Stomach (tissue), 9 donors: ENCODE data around the gene B3GNT7. TPM values are rescaled to one million over a fixed set of nuclear protein-coding genes. Genes with fewer than 3 reads are reported as not detected.

Experiments
- DNase-seq, 2 donors: peaks; one replicate each; pipeline versions ENCODE4 v3.0.0 to v3.0.0-alpha.2; 2013 to 2019
- H3K27ac ChIP-seq, 5 donors: fragments of 200-600 bp in 4 of 5; sonication (generic) in 4 of 5; one replicate each; pipeline ENCODE4 v1.5.1; 2013 to 2019; ENCODE audit warnings: mild to moderate bottlenecking in 1 of 5, moderate library complexity in 1 of 5
- H3K27me3 ChIP-seq, 3 donors: fragments of 200-600 bp; sonication (generic); one replicate each; pipeline ENCODE4 v1.5.1; 2017 to 2019; ENCODE audit warnings: mixed run types in 1 of 3
- H3K36me3 ChIP-seq, 4 donors: fragments of 200-600 bp; sonication (generic); 1 replicate in 3 of 4; 2 replicates in 1 of 4; pipeline ENCODE4 v1.5.1; 2016 to 2019
- H3K4me1 ChIP-seq, 4 donors: fragments of 200-600 bp; sonication (generic); one replicate each; pipeline ENCODE4 v1.5.1; 2016 to 2019
- H3K4me3 ChIP-seq, 4 donors: fragments of 200-600 bp; sonication (generic) in 3 of 4; one replicate each; pipeline ENCODE4 v1.5.1; 2016 to 2019; ENCODE audit warnings: mild to moderate bottlenecking in 1 of 4
- H3K9me3 ChIP-seq, 4 donors: fragments of 200-600 bp; sonication (generic); one replicate each; pipeline ENCODE4 v1.5.1; 2016 to 2019
- CTCF ChIP-seq, 7 experiments: fragments of 450-650 bp in 4 of 7; fragments of 200-600 bp in 3 of 7; sonication (generic) in 3 of 7; IDR thresholded peaks; one replicate each; pipeline ENCODE4 v1.5.1; 2016 to 2019; ENCODE audit warnings: antibody characterized with exemption in 7 of 7, control low read depth in 2 of 7, mild to moderate bottlenecking in 1 of 7
- EP300 ChIP-seq: sonication (generic); formaldehyde crosslinking; IDR thresholded peaks from one replicate; pipeline ENCODE4 v1.6.1; 2017; ENCODE audit warnings: antibody characterized with exemption
- POLR2A ChIP-seq, 4 donors: fragments of 450-650 bp; IDR thresholded peaks; one replicate each; pipeline ENCODE4 v1.6.1; 2016; ENCODE audit warnings: antibody characterized with exemption in 4 of 4, control low read depth in 2 of 4, mild to moderate bottlenecking in 1 of 4, moderate library complexity in 1 of 4
- POLR2AphosphoS5 ChIP-seq, 3 donors: sonication (generic); formaldehyde crosslinking; IDR thresholded peaks; one replicate each; pipeline ENCODE4 v1.6.1; 2016; ENCODE audit warnings: antibody characterized with exemption in 3 of 3
- WGBS, 5 donors: extraction: QIAGEN DNeasy Blood & Tissue Kit in 3 of 5; methylation state at CpG; one replicate each; pipeline versions ENCODE4 v1.1.5 to v1.1.7; 2013 to 2018; 5-methylcytosine and 5-hydroxymethylcytosine counted together
- intact Hi-C: fragments of 100-400 bp; cut with DNase I; formaldehyde crosslinking; loops from one replicate; pipeline ENCODE4 v1.15.1; 2023; ENCODE audit warnings: low total_unique reads
- polyA plus RNA-seq, 3 donors: library from polyadenylated mRNA; stranded (reverse); fragments of 200-250 nt; gene quantifications; one replicate each; pipeline ENCODE4 v1.2.3, GENCODE V29; 2013
- total RNA-seq, 5 donors: library from RNA; depleted of rRNA; stranded (reverse); fragments of >200 nt; gene quantifications; one replicate each; pipeline versions ENCODE4 v1.1.0 to v1.2.3, GENCODE V29; 2014 to 2016
- donor health status: healthy with polysubstance abuse.
- donor health status: Bipolar disorder and iron deficiency.
- donor health status: healthy.

The B3GNT7 gene
- total and polyA plus RNA-seq, 8 donors, result 1.9 to 156 (median 16.3) TPM

GRCh38 chr2:231380991-231381847 is 14.3 kb upstream of the B3GNT7 start:
- Histone ChIP-seq H3K4me3 (no peak overlapping the region), H3K36me3 (peaks cover 0 to 6% (median 0%) of the 10 kb centered on the region in 4 donors), H3K9me3 (peaks cover 0 to 14% (median 6%) of the 10 kb centered on the region in 4 donors), H3K27ac (no peak overlapping the region), H3K4me1 (peaks cover 7 to 31% (median 22%) of the 10 kb centered on the region in 4 donors), H3K27me3 (no peaks in the 10 kb centered on the region)
- 88 to 92% (median 90%) methylated on average over 5 of the region's 5 CpGs for WGBS, 5 donors
- DNase-seq, result no peak
- intact Hi-C loops, result no loop called here
- TF ChIP-seq POLR2AphosphoS5 (IDR thresholded peaks at IDR 0.05) (no peak), CTCF (IDR thresholded peaks at IDR 0.05) (no peak), EP300 (no peak), POLR2A (IDR thresholded peaks at IDR 0.05) (no peak)

DNA sequence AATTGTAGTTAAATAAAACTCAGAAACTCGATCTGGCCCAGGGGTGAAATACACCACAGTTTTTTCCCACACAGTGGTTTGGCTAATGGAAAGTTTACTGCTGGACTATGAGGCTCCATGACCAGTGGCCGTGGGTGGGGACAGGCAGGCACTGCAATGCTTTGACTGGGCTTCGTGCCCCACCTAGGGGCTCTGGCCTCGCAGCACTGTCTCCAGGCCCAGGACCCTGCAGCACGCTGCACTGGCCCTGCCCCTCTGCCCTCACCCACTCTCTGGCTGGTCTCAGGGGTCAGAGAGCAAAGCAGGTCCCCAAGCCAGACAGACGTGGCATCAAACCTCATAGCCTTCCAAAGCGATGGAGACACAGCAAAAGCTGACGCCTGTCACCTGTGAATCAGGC is 13.4 kb upstream of the B3GNT7 start:
- peaks cover 0 to 14% (median 6%) of the 10 kb centered on the region in 4 donors for H3K9me3 ChIP-seq
- H3K27ac ChIP-seq, result no peak overlapping the region
- intact Hi-C loops, result no loop called here
- peaks cover 7 to 25% (median 20%) of the 10 kb centered on the region in 4 donors for H3K4me1 ChIP-seq
- H3K36me3 ChIP-seq, result peaks cover 0 to 8% (median 0%) of the 10 kb centered on the region in 4 donors
- TF ChIP-seq POLR2AphosphoS5 (IDR thresholded peaks at IDR 0.05), result no peak
- no peak for TF ChIP-seq CTCF (IDR thresholded peaks at IDR 0.05)
- TF ChIP-seq EP300, result no peak
- no peak for TF ChIP-seq POLR2A (IDR thresholded peaks at IDR 0.05)
- no peaks in the 10 kb centered on the region for H3K27me3 ChIP-seq
- DNase-seq, result no peak
- 89 to 94% (median 92%) methylated on average over 4 to 8 of the region's 8 CpGs for WGBS, 5 donors
- H3K4me3 ChIP-seq, result no peak overlapping the region

DNA sequence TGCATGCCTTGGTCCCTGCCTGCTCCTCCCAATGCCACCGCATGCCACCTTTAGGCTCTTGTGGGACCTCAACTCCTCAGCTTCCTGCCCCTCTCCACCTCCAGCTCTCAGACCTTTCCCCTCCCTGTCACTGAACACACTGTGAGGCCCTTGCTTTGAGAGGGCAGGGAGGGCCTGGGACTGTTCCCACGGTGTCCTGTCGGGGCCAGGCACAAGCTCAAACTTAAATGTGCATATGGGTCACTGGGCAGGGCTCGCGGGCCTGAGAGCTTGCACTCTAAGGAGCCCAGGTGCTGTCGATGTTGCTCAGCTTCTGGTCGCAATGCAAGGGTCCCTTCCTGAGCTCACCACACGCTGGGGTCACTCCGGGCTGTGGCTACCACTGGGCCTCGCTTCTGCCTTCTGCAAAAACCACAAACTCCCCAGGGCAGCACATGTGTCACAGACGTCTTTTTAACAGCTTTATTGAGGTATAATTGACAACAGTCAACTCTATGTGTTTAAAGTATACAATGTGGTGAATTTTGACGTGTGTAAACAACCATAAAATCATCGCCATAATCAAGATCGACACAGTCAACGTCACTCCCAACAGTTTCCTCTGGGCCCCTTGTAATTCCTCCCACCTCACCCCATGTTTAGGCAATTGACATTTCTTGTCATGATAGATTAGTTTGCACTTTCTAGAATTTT is 11.9 kb upstream of the B3GNT7 start:
- Histone ChIP-seq H3K27ac (no peak overlapping the region), H3K36me3 (peaks cover 0 to 8% (median 0%) of the 10 kb centered on the region in 4 donors), H3K4me3 (no peak overlapping the region), H3K9me3 (peaks cover 0 to 14% (median 6%) of the 10 kb centered on the region in 4 donors), H3K27me3 (no peaks in the 10 kb centered on the region), H3K4me1 (peaks cover 17 to 23% (median 19%) of the 10 kb centered on the region in 4 donors)
- no peak for TF ChIP-seq POLR2A (IDR thresholded peaks at IDR 0.05)
- TF ChIP-seq EP300, result no peak
- TF ChIP-seq POLR2AphosphoS5 (IDR thresholded peaks at IDR 0.05), result no peak
- TF ChIP-seq CTCF (IDR thresholded peaks at IDR 0.05), result no peak
- DNase-seq, result peak in 1 of 2 donors; percentile 65
- intact Hi-C loops, result no loop called here
- 56 to 68% (median 57%) methylated on average over 15 of the region's 15 CpGs for WGBS, 5 donors

- no peak overlapping the region for H3K4me3 ChIP-seq
- no peak for DNase-seq
- intact Hi-C loops, result no loop called here
- no peaks in the 10 kb centered on the region for H3K27me3 ChIP-seq
- peaks cover 14 to 24% (median 16%) of the 10 kb centered on the region in 4 donors for H3K4me1 ChIP-seq
- H3K36me3 ChIP-seq, result peaks cover 0 to 8% (median 0%) of the 10 kb centered on the region in 4 donors
- WGBS, 5 donors, result 77 to 100% (median 83%) methylated on average over 2 of the region's 2 CpGs
- no peak for TF ChIP-seq POLR2A (IDR thresholded peaks at IDR 0.05)
- no peak for TF ChIP-seq EP300
- no peak for TF ChIP-seq POLR2AphosphoS5 (IDR thresholded peaks at IDR 0.05)
- no peak for TF ChIP-seq CTCF (IDR thresholded peaks at IDR 0.05)
- peaks cover 0 to 14% (median 6%) of the 10 kb centered on the region in 4 donors for H3K9me3 ChIP-seq
- H3K27ac ChIP-seq, result no peak overlapping the region
These were observed 11.4 kb upstream of the B3GNT7 start for GRCh38 chr2:231384109-231384435.
